Tibial nerve (tissue), 4 donors: ENCODE results near the gene GPR139.

Experiments used
- EP300 ChIP-seq, 2 donors: sonication (generic); formaldehyde crosslinking; IDR thresholded peaks; one replicate each; pipeline ENCODE4 v1.6.1; 2017; ENCODE audit warnings: antibody characterized with exemption in 2 of 2, mild to moderate bottlenecking in 1 of 2
- POLR2A ChIP-seq, 2 donors: fragments of 450-650 bp; IDR thresholded peaks; one replicate each; pipeline ENCODE4 v1.6.1; 2017; ENCODE audit warnings: antibody characterized with exemption in 2 of 2, mild to moderate bottlenecking in 2 of 2, moderate library complexity in 2 of 2
- TF ChIP-seq, protein P1 (sequence below), 5 experiments: fragments of 200-600 bp in 3 of 5; fragments of 450-650 bp in 2 of 5; sonication (generic) in 3 of 5; IDR thresholded peaks; one replicate each; pipeline ENCODE4 v1.5.1; 2016 to 2019; ENCODE audit warnings: antibody characterized with exemption in 5 of 5, mild to moderate bottlenecking in 3 of 5, moderate library complexity in 2 of 5

DNA sequence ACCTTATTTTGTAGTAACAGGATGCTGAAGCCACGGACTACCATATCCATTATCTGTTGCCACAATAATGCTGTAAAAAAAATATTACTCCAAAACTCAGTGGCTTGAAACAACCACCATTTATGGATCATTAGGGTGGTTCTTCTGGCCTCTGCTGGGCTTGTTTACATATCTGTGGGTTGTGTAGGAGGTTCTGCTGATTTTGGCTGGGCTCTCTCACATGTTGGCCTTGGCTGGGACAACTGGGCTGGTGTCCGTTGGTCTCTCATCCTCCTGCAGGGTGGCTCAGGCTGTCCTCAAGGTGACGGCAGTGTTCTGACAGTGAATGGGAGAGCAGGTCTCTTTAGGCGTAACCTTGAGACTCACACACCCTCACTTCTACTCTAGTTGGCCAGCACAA lies 76.0 kb downstream of the GPR139 start:
- TF ChIP-seq, protein P1, sequence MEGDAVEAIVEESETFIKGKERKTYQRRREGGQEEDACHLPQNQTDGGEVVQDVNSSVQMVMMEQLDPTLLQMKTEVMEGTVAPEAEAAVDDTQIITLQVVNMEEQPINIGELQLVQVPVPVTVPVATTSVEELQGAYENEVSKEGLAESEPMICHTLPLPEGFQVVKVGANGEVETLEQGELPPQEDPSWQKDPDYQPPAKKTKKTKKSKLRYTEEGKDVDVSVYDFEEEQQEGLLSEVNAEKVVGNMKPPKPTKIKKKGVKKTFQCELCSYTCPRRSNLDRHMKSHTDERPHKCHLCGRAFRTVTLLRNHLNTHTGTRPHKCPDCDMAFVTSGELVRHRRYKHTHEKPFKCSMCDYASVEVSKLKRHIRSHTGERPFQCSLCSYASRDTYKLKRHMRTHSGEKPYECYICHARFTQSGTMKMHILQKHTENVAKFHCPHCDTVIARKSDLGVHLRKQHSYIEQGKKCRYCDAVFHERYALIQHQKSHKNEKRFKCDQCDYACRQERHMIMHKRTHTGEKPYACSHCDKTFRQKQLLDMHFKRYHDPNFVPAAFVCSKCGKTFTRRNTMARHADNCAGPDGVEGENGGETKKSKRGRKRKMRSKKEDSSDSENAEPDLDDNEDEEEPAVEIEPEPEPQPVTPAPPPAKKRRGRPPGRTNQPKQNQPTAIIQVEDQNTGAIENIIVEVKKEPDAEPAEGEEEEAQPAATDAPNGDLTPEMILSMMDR (IDR thresholded peaks at IDR 0.05): no peak
- TF ChIP-seq POLR2A (IDR thresholded peaks at IDR 0.05) (no peak), EP300 (IDR thresholded peaks at IDR 0.05) (no peak)
